Stimulated activated CD4-positive, alpha-beta T cell treated with anti-CD3 and anti-CD28 coated beads, Interleukin-12 subunit alpha, Interleukin-12 subunit beta, amount 100 ng/mL, for 4 hours (primary cell): ENCODE measurements around the gene TOGARAM1.
"Not testable (repeated sequence)": the region's sequence is repeated elsewhere in the genome, so short reads cannot be mapped to it uniquely, and the experiment has no call there.

ENCODE experiments used
- DNase-seq: peaks from one replicate; pipeline ENCODE4 v3.0.0-alpha.2; 2020

TOGARAM1 gene

GRCh38 chr14:45041641-45042040, 79.7 kb downstream of the TOGARAM1 start:
- DNase-seq, result no peak

- no peak for DNase-seq
Observed at GRCh38 chr14:45044638-45045037, 82.6 kb downstream of the TOGARAM1 start.

GRCh38 chr14:45048385-45048784, 86.4 kb downstream of the TOGARAM1 start:
- DNase-seq, result no peak

GRCh38 chr14:45051180-45051579, 89.2 kb downstream of the TOGARAM1 start:
- no peak for DNase-seq

- DNase-seq, result no peak
Observed at GRCh38 chr14:45051896-45052295, 89.9 kb downstream of the TOGARAM1 start.

GRCh38 chr14:45057349-45057748, 95.4 kb downstream of the TOGARAM1 start:
- no peak for DNase-seq

GRCh38 chr14:45057881-45058364, 95.9 kb downstream of the TOGARAM1 start:
- DNase-seq, result no peak

- no peak for DNase-seq
Observed at GRCh38 chr14:45060551-45060950, 98.6 kb downstream of the TOGARAM1 start.

- DNase-seq, result no peak
Observed at GRCh38 chr14:45065540-45065939, 103.5 kb downstream of the TOGARAM1 start.

- no peak for DNase-seq
Observed at GRCh38 chr14:45065956-45066355, 104.0 kb downstream of the TOGARAM1 start.

GRCh38 chr14:45066667-45067066, 104.7 kb downstream of the TOGARAM1 start:
- no peak for DNase-seq

GRCh38 chr14:45068396-45068795, 106.4 kb downstream of the TOGARAM1 start:
- DNase-seq, result no peak

GRCh38 chr14:45070215-45070614, 108.2 kb downstream of the TOGARAM1 start:
- DNase-seq, result no peak

GRCh38 chr14:45072126-45072525, 110.1 kb downstream of the TOGARAM1 start:
- DNase-seq, result no peak

- no peak for DNase-seq
Observed at GRCh38 chr14:45073231-45073879, 111.4 kb downstream of the TOGARAM1 start.

- no peak for DNase-seq
Observed at GRCh38 chr14:45078323-45078722, 116.3 kb downstream of the TOGARAM1 start.

GRCh38 chr14:45080416-45080968, 118.5 kb downstream of the TOGARAM1 start:
- not testable (repeated sequence) for DNase-seq

GRCh38 chr14:45081096-45081495, 119.1 kb downstream of the TOGARAM1 start:
- DNase-seq, result not testable (repeated sequence)

- DNase-seq, result no peak
Observed at GRCh38 chr14:45082420-45082819, 120.4 kb downstream of the TOGARAM1 start.

- DNase-seq, result no peak
Observed at GRCh38 chr14:45083617-45083975, 121.6 kb downstream of the TOGARAM1 start.

- DNase-seq, result peak; percentile 95
Observed at GRCh38 chr14:45083976-45084722, 122.2 kb downstream of the TOGARAM1 start, which contains the start of gene PRPF39. Gene PRPF39, plus strand, starts transcription at chr14:45084116. Its CDS starts 11,124 bp downstream, at chr14:45095240.

GRCh38 chr14:45084946-45085346, 123.0 kb downstream of the TOGARAM1 start:
- DNase-seq, result no peak

GRCh38 chr14:45089813-45090212, 127.8 kb downstream of the TOGARAM1 start:
- DNase-seq, result no peak

- DNase-seq, result no peak
Observed at GRCh38 chr14:45091710-45092109, 129.7 kb downstream of the TOGARAM1 start.
